ENCODE results near the gene PAM.

DNA sequence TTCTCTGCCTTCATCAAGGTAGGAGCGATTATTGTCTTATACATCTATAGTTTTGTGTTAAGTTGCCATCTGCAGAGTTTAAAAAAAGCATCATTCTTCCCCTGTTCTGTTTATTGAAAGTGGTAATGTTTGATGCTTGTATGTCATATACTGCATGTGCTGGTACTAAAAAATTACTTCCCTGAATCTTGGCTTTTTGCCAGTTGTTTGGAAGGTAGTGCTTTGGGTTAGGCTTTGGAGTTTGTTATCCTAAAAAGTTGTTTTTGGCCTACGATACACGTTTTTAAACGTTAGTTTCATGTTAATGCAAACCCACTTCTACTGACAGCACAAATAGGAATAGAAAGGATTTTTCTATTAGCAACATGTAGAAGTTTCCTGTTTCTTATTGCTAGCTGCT lies 206.6 kb downstream of the PAM start:
- TF ChIP-seq, protein P1, sequence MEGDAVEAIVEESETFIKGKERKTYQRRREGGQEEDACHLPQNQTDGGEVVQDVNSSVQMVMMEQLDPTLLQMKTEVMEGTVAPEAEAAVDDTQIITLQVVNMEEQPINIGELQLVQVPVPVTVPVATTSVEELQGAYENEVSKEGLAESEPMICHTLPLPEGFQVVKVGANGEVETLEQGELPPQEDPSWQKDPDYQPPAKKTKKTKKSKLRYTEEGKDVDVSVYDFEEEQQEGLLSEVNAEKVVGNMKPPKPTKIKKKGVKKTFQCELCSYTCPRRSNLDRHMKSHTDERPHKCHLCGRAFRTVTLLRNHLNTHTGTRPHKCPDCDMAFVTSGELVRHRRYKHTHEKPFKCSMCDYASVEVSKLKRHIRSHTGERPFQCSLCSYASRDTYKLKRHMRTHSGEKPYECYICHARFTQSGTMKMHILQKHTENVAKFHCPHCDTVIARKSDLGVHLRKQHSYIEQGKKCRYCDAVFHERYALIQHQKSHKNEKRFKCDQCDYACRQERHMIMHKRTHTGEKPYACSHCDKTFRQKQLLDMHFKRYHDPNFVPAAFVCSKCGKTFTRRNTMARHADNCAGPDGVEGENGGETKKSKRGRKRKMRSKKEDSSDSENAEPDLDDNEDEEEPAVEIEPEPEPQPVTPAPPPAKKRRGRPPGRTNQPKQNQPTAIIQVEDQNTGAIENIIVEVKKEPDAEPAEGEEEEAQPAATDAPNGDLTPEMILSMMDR (optimal IDR thresholded peaks at IDR 0.05 in 1 of 3, IDR thresholded peaks at IDR 0.05 in 1 of 3, conservative IDR thresholded peaks at IDR 0.05 in 1 of 3; ENCODE audit: extremely low read depth in 1 of 3, insufficient read depth in 2 of 3, low read length in 3 of 3): no peak
- TF ChIP-seq EZH2 (IDR thresholded peaks at IDR 0.05; ENCODE audit: low read length): no peak
